Dermis microvascular lymphatic vessel endothelial cell (primary cell): Measurements from ENCODE around the gene CGREF1. TPM values are rescaled to one million over a fixed set of nuclear protein-coding genes. Genes with fewer than 3 reads are reported as not detected.

Source experiments
- DNase-seq, 2 donors: peaks; one replicate each; pipeline versions ENCODE4 v3.0.0 to v3.0.0-alpha.2; 2010; ENCODE audit warnings: low read depth in 2 of 2
- total RNA-seq: library from RNA; depleted of rRNA; stranded (reverse); fragments of >200 nt; gene quantifications from 2 replicates; pipeline ENCODE4 v1.2.1, GENCODE V29; 2014

The CGREF1 gene
- total RNA-seq, 1 donor from 2014 or later, result 2.8 TPM

DNA sequence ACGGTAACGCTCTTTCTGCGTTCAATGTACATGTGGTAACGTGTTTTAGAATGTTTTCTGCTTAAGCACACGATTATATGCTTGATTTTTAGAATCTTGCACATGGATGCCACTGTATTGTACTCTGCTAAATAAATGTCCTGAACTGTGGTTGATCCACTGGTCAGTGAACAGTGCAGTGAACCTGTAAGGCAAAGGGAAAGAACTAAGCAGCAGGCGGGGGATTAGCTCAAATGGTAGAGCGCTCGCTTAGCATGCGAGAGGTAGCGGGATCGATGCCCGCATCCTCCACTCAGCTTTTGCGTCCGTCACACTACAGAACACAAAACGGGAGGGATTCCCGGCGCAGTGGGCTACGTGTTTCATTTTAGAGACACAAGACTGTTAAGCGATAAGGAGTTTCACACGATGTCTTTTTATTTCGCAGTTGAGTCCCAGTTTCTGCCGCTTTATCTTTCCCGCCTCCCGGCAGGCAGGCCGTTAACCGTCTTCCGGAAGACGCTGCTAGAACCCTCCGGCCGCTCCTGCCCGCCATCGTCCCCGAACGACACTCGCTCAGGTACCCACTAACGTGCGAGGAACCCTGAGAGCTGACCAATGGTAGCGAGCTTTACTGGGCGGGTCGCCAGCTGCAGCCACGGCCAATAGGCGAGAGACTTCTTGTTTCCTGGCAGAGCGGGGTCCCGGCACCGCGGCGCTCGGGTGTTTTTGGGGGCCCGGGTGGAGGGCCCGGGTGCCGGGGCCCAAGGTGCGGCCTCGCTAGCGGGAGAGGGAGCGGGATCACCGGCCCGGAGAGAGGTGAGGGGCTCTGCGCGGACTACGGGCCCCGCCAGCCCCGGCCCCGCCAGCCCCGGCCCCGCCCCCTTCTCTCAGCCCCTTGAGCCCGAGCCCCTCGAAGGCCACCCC lies 67.7 kb downstream of the CGREF1 start, which contains the start of gene AGBL5:
TSS of gene AGBL5 (plus strand) at position 673 of the 906 bp plus-strand sequence. CDS start 1,291 bp downstream, outside the sequence.
- peak; percentile 87 to 93 for DNase-seq

Other genes starting within 250 kb of the CGREF1 start
- 0.64 and 2.0 TPM in 2 replicates for gene MAPRE3, start 148.5 kb downstream of the CGREF1 start, total RNA-seq
- gene TMEM214, start 86.2 kb downstream of the CGREF1 start, total RNA-seq, result 14.4 and 28.3 TPM in 2 replicates
- 16.2 and 18.1 TPM in 2 replicates for gene AGBL5, start 67.5 kb downstream of the CGREF1 start, total RNA-seq
- 418 and 498 TPM in 2 replicates for gene OST4, start 47.5 kb downstream of the CGREF1 start, total RNA-seq
- 21.3 and 37.0 TPM in 2 replicates for gene EMILIN1, start 40.5 kb downstream of the CGREF1 start, total RNA-seq
- 3.0 and 3.2 TPM in 2 replicates for gene KHK, start 32.4 kb downstream of the CGREF1 start, total RNA-seq
- under 0.01 TPM in 1 of 2 replicates, not detected in the other for gene ABHD1, start 4.7 kb upstream of the CGREF1 start, total RNA-seq
- gene PREB, start 15.5 kb upstream of the CGREF1 start, total RNA-seq, result 25.7 and 34.4 TPM in 2 replicates
- gene PRR30, start 20.3 kb upstream of the CGREF1 start, total RNA-seq, result not detected in 2 replicates
- not detected in 2 replicates for gene TCF23, start 29.9 kb upstream of the CGREF1 start, total RNA-seq
- gene ATRAID, start 92.9 kb upstream of the CGREF1 start, total RNA-seq, result 103 and 105 TPM in 2 replicates
- 19.5 and 23.4 TPM in 2 replicates for gene SLC5A6, start 93.1 kb upstream of the CGREF1 start, total RNA-seq
- 30.2 and 34.5 TPM in 2 replicates for gene CAD, start 98.2 kb upstream of the CGREF1 start, total RNA-seq
- 6.3 and 15.0 TPM in 2 replicates for gene SLC30A3, start 143.9 kb upstream of the CGREF1 start, total RNA-seq
- gene DNAJC5G, start 156.3 kb upstream of the CGREF1 start, total RNA-seq, result 0.39 and 1.0 TPM in 2 replicates
- gene TRIM54, start 163.3 kb upstream of the CGREF1 start, total RNA-seq, result 0.26 and 0.51 TPM in 2 replicates
- gene UCN, start 189.3 kb upstream of the CGREF1 start, total RNA-seq, result 0.13 and 0.51 TPM in 2 replicates
- 40.4 and 52.3 TPM in 2 replicates for gene MPV17, start 204.0 kb upstream of the CGREF1 start, total RNA-seq
- 18.0 and 25.5 TPM in 2 replicates for gene GTF3C2, start 237.6 kb upstream of the CGREF1 start, total RNA-seq